SU-DHL-6 (cell line): ENCODE measurements around the gene TPO.

Experiments used
- EZH2phosphoT487 ChIP-seq: fragments of 200-600 bp; sonication (generic), shearing (Covaris generic); conservative IDR thresholded peaks from 2 replicates; pipeline ENCODE4 v1.6.1; 2018; ENCODE audit warnings: mild to moderate bottlenecking, antibody characterized with exemption, low read length, moderate library complexity, mixed read lengths
- TF ChIP-seq, protein P1 (sequence below): fragments of 200-600 bp; sonication (generic); IDR thresholded peaks from one replicate; pipeline ENCODE4 v1.5.1; 2017; ENCODE audit warnings: antibody characterized with exemption, mild to moderate bottlenecking, low read length, moderate library complexity; ENCODE audit not compliant: insufficient read depth, poor library complexity, severe bottlenecking

DNA sequence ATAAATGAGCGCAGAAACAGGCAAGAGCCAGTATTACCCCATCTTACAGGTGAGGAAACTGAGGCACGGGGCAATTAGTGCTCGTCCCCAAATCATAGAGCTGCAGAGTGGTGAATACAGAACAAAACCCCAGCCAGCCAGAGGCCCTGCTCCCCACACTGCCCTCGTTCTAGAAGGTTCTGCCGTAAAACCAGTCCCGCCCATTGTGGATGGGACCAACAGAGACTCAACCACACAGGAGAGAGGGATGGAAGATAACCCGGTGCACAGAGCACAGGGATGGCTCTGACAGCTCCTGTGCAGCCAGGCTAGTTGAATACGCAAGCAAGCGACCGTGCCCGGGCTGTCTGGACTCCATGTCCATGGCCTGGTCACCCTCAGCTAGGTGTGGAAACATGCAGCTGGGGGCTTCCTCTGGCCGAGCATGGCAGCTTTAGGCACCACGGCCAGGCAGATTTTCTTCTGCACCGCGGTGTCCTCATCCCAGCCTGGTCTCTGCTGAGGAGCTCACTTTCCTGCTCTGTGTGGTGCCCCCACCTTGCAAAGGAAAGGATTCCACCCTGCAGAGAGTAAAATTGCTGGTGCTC, 146.4 kb downstream of the TPO start:
- TF ChIP-seq, protein P1, sequence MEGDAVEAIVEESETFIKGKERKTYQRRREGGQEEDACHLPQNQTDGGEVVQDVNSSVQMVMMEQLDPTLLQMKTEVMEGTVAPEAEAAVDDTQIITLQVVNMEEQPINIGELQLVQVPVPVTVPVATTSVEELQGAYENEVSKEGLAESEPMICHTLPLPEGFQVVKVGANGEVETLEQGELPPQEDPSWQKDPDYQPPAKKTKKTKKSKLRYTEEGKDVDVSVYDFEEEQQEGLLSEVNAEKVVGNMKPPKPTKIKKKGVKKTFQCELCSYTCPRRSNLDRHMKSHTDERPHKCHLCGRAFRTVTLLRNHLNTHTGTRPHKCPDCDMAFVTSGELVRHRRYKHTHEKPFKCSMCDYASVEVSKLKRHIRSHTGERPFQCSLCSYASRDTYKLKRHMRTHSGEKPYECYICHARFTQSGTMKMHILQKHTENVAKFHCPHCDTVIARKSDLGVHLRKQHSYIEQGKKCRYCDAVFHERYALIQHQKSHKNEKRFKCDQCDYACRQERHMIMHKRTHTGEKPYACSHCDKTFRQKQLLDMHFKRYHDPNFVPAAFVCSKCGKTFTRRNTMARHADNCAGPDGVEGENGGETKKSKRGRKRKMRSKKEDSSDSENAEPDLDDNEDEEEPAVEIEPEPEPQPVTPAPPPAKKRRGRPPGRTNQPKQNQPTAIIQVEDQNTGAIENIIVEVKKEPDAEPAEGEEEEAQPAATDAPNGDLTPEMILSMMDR, result no peak
- TF ChIP-seq EZH2phosphoT487, result no peak
